Measurements from ENCODE around the gene SORT1.

The SORT1 gene

GRCh38 chr1:109259674-109260557 is 137.8 kb downstream of the SORT1 start:
- in situ Hi-C loops (cut with HindIII; ENCODE audit: low sequenced_read_pairs): no loop called here
- no peak for TF ChIP-seq CTCF (IDR thresholded peaks at IDR 0.05; ENCODE audit: low read depth, low read length)
- no peak overlapping the region for H3K4me3 ChIP-seq (ENCODE audit: low read depth, low read length)
- no peak for DNase-seq (ENCODE audit: low read depth, low spot score)

Data from astrocyte of the spinal cord (primary cell).